ENCODE measurements around the gene LCN10. TPM values are rescaled to one million over a fixed set of nuclear protein-coding genes. Genes with fewer than 3 reads are reported as not detected.

LCN10 gene
- total and polyA plus RNA-seq, 9 of the 15 experiments (the other 6 are each of a cell fraction or from before 2014, with no cell fraction given): 0.10 to 0.21 (median 0.14) TPM; not detected in 6

DNA sequence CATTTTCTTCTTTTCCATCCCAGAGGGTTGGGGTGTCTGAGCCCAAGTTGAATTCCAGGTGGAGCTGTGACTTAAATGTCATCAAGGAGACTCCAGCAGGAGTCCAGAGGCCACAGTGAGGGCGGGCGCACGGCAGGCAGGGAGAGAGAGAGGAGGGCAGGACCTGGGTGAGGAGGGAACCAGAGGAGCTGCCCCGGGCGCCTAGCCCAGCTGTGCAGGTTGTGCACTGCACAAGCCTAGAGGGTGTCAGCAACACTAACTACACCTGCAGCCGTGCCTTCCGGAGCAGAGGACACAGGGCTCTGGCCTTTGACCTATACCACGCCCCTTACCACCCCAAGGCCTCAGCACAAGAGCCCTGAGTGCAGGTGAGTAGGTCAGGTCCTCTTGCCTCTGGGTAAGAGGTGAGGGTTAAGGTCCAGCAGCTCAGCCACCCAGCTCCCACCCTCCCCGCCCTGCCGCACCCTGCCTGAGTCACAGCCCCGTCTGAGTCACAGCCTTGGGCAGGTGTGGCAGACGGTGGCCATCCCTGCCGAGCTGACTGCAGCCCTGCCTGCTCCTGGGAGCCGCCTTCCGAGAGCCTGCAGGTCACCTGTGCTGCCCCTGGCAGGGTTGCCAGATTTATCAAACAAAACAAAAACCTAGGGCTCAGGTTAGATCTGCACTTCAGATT, 49.1 kb downstream of the LCN10 start (continued):
- TF ChIP-seq, protein P1, sequence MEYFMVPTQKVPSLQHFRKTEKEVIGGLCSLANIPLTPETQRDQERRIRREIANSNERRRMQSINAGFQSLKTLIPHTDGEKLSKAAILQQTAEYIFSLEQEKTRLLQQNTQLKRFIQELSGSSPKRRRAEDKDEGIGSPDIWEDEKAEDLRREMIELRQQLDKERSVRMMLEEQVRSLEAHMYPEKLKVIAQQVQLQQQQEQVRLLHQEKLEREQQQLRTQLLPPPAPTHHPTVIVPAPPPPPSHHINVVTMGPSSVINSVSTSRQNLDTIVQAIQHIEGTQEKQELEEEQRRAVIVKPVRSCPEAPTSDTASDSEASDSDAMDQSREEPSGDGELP (CRISPR knock-in tag; IDR thresholded peaks at IDR 0.05; ENCODE audit: borderline replicate concordance): no peak; the same call in 1 of the 2 replicates
- TF ChIP-seq KDM4B (IDR thresholded peaks at IDR 0.05; ENCODE audit: borderline replicate concordance in 2 of 2, low read depth in 1 of 2) (0 out of 4 replicates have a peak, but pooled peaks of 1 of the 2 experiments have one; percentile 41), DPF2 (IDR thresholded peaks at IDR 0.05) (peak; percentile 64), BCOR (IDR thresholded peaks at IDR 0.05) (0 out of 2 replicates have a peak, but pooled peaks have one; percentile 12), HSF4 (CRISPR knock-in tag; IDR thresholded peaks at IDR 0.05; ENCODE audit: borderline replicate concordance) (no peak), YY1 (IDR thresholded peaks at IDR 0.05; ENCODE audit: borderline replicate concordance in 1 of 3, control insufficient read depth in 1 of 3, extremely low read depth in 1 of 3, insufficient read depth in 3 of 3, insufficient read length in 1 of 3, insufficient replicate concordance in 2 of 3, low read depth in 1 of 3, low read length in 2 of 3) (peak in 1 of 3 experiments; percentile 10), HLTF (IDR thresholded peaks at IDR 0.05) (peak; percentile 97; the same call in 1 of the 2 replicates), ZNF197 (CRISPR knock-in tag; IDR thresholded peaks at IDR 0.05; ENCODE audit: low read depth) (no peak), THRA (IDR thresholded peaks at IDR 0.05) (no peak)
